HG03342 (cell line): ENCODE measurements around the gene EMX1.
A peak's percentile ranks its signal among the peaks of the same experiment; 100 is the strongest.
"Not testable (repeated sequence)": the region's sequence is repeated elsewhere in the genome, so short reads cannot be mapped to it uniquely, and the experiment has no call there.

Experiments used
- ATAC-seq: cut with Tn5 transposase; IDR thresholded peaks from one replicate; pipeline ENCODE4 v1.9.1; 2021; ENCODE audit warnings: mild to moderate bottlenecking, moderate library complexity; ENCODE audit not compliant: unreplicated experiment

EMX1 gene

GRCh38 chr2:72900191-72900825 is 17.0 kb upstream of the EMX1 start:
- no peak for ATAC-seq

DNA sequence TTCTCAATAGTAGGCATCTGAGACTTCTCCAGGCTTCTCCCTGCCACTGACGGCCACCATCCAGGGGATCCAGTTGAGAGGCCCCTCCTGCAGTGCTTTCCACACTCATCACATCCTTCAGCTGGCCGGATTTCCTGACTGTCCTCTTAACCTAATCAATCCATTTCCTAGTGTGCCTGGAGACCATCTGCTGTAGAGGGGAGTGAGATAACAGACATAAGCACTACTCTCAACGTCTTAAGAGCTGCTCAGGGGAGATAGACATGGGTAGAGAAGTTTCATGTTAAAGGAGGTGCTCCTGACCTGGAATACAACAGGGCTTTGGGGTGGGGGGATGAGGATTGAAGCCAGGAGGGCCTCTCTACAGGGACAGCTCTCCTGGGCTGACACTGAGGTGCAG is 15.9 kb upstream of the EMX1 start:
- no peak for ATAC-seq

GRCh38 chr2:72907369-72907768 is 9.9 kb upstream of the EMX1 start:
- not testable (repeated sequence) for ATAC-seq

DNA sequence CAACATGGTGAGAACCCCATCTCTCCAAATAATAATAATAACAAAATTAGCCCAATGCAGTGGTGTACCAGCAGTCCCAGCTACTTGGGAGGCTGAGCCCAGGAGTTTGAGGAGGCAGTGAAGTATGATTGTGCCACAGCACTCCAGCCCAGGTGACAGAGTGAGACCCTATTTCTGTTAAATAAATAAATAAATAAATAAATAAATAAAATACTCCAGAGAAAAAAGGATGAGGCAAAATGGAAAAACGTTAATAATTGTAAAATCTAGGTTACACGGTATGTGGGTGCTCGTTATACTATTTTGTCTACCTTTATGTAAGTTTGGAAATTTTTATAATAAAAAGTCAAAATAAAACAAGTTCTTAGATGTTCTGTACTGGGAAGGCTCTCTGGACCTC is 8.6 kb upstream of the EMX1 start:
- no peak for ATAC-seq

DNA sequence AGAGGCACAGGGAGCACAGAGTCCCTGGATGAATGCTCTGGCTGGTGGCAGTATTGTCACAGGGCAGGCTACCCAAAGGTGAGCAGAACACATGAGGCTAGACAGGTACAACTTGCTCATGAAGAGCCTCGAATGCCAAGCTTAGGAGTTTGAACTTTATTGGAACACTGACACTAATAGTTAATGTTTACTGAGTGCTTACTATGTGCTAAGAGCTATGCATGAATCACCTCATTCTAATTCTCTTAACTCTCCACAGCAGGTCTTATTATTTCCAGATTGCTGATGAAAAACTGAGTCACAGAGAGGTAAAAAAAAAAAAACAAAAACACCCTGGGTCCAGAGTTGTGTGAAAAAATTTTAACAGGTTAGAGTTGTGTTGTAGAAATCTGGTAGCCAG is 6.1 kb upstream of the EMX1 start:
- no peak for ATAC-seq

- ATAC-seq, result no peak
Observed at GRCh38 chr2:72913486-72914205, 3.7 kb upstream of the EMX1 start.

DNA sequence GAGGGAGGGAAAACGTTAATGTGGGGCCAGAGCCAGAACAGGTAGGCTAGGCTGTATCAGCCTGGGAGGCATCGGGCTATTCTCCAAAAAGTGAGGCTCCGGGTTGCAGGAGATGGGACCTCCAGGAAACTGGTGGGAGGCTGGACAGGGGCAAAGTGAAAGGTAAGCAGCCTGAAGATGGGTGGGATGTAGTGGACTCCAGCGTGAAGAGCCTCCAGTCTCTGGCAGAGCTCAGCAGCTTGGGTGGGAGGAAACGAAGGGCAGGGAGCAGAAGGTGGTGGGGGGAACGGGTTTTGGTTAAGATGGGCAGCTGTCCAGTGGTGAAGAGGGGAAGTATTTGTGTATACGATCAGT is 3.1 kb upstream of the EMX1 start:
- no peak for ATAC-seq

DNA sequence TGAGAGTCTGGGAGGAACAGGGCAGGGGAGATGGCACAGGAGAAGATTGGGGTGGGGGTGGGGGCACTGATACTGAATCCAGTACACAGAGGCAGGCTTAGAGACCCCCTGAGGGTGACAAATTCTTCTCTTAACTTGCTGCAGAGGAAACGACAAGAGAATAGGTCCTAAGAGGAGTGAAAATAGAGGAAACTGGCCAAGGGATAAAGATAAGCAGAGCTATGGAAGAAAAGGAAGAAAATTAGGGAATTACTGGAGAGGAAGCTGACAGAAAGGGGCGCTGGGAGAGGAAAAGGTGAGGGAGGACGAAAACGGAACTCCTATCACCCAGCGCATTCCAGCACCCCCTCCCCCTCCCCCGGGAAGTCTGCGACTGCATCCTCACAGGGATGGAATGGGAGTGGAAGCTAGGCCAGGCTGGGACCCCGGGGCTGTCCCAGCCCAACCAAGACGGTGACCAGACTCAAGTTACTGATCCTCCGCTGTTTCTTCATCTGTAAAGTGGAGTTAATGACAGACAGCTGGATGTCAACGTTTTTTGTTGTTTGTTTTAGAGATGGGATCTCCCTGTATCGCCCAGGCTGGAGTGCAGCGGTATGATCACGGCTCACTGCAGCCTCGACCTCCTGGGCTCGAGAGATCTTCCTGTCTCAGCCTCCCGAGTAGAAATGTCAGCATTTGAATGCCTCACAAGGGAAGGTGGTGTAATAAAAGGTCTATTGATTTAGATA is 2.6 kb upstream of the EMX1 start:
- ATAC-seq, result no peak

- no peak for ATAC-seq
Observed at GRCh38 chr2:72915320-72915906, 1.9 kb upstream of the EMX1 start.

GRCh38 chr2:72915907-72916742 is 1.2 kb upstream of the EMX1 start:
- ATAC-seq, result peak; percentile 62

GRCh38 chr2:72916743-72917137 is 579 bp upstream of the EMX1 start:
- peak; percentile 0 for ATAC-seq

GRCh38 chr2:72917877-72918553 is 696 bp downstream of the EMX1 start:
- ATAC-seq, result no peak

DNA sequence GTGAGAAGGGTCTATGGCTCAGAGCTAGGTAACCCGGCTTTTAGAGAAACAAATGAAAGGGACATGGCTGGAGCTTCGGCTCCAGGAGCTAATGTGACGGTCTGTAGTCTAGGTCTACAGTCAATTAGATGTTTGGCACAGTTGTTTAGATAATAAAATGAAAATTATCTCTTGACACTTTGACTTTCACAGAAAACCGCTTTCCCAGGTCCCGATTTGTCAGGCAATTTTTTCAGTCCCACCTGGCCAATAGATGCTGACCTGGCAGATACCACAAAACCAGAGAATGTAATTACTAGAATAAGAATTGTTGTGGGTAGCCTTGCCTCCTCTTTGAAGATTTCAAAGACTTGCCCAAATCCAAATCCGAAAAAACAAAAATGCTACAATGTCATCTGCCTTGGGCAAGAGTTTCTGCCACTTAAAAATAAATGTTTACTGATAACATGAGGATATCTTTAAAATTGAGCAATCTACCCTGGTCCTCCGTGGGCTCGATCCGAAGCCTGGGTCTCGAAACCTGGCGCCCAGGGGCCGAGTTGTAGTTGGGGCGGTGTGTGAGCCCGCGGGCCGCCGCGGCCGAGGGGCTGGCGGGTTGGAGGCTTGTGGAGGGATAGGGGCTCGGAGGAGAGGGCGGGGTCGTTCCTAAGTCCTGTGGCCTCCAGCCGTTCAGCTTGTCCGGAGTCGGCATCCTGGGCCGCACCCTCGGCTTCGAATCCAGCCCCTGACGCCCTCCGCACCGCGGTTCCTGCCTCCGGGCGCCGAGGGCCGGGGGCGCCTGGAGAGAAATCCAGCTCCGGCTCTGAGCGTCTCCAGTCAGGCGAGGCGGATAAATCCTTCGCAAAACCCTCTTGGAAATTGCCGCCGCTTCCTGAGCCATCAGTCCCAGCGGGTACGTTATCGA is 2.3 kb downstream of the EMX1 start:
- no peak for ATAC-seq

DNA sequence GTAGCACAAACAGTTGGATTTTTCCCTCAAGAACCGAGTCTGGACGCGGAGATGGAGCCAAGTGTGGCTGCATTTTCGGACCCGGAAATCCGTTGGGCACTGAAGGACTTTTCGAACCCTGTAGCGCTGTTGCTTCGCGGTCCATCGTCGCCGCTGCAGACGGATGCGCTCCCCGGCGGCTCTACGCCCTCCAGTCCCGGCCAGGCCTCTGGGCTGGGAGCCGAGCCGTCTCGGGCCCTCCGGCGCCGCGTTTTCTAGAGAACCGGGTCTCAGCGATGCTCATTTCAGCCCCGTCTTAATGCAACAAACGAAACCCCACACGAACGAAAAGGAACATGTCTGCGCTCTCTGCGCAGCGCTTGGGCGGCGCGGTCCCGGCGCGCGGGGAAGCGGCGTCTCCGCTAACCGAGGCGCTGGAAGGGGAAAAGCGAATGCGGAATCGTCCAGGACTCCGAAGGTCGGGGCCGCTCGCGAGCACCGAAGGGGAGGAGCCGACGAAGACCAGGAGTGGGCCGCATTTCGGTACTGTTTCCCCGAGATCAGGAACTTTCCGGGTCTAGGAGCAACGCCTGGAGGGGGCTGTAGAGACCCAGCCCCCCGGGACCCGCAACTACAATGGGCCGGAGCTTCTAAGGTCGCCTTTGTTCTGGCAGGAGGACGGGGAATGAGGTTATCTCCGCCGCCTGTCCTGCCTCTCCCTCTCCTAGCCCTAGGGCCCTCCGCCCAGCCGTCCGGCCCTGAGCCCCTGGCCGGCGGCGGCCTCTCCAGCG is 3.2 kb downstream of the EMX1 start:
- no peak for ATAC-seq

- no peak for ATAC-seq
Observed at GRCh38 chr2:72921088-72921851, 4.0 kb downstream of the EMX1 start.

GRCh38 chr2:72921853-72922252 is 4.5 kb downstream of the EMX1 start:
- ATAC-seq, result no peak

- ATAC-seq, result no peak
Observed at GRCh38 chr2:72923833-72924352, 6.6 kb downstream of the EMX1 start.
